SK-N-SH treated with all-trans-retinoic acid at 6 μM for 48 hours (cell line): ENCODE measurements around the gene USP26.

Experiments
- ATAC-seq: fragments of 200-7000 bp; cut with Tn5 transposase; 3 replicates; pipeline ENCODE4 v1.9.1; 2020; ENCODE audit warnings: mild to moderate bottlenecking, moderate library complexity
- BACH2 ChIP-seq: fragments of 250-450 bp; sonication (Bioruptor Pico); IDR thresholded peaks from 2 replicates; pipeline ENCODE4 v1.9.0; 2021; ENCODE audit warnings: mild to moderate bottlenecking, borderline replicate concordance
- CSDC2 ChIP-seq: fragments of 250-450 bp; sonication (Bioruptor Pico); IDR thresholded peaks from 2 replicates; pipeline ENCODE4 v1.5.0; 2020; ENCODE audit warnings: mild to moderate bottlenecking, moderate library complexity
- ESRRG ChIP-seq: fragments of 250-450 bp; sonication (Bioruptor Pico); IDR thresholded peaks from 2 replicates; pipeline ENCODE4 v1.6.1; 2021; ENCODE audit warnings: mild to moderate bottlenecking
- GLIS3 ChIP-seq: fragments of 250-450 bp; sonication (Bioruptor Pico); IDR thresholded peaks from 2 replicates; pipeline ENCODE4 v1.5.0; 2020; ENCODE audit warnings: mild to moderate bottlenecking, moderate library complexity
- ISL1 ChIP-seq: fragments of 250-450 bp; sonication (Bioruptor Pico); IDR thresholded peaks from 2 replicates; pipeline ENCODE4 v2.1.2; 2022; ENCODE audit warnings: mild to moderate bottlenecking, moderate library complexity
- OSR1 ChIP-seq: fragments of 250-450 bp; sonication (Bioruptor Pico); IDR thresholded peaks from 2 replicates; pipeline ENCODE4 v1.8.0; 2022; ENCODE audit warnings: moderate library complexity, mild to moderate bottlenecking, inconsistent platforms
- RARB ChIP-seq: fragments of 250-450 bp; sonication (Bioruptor Pico); IDR thresholded peaks from 2 replicates; pipeline ENCODE4 v1.8.0; 2021; ENCODE audit warnings: mild to moderate bottlenecking, moderate library complexity
- SNAI2 ChIP-seq: fragments of 250-450 bp; sonication (Bioruptor Pico); IDR thresholded peaks from 2 replicates; pipeline ENCODE4 v1.5.0; 2020; ENCODE audit warnings: mild to moderate bottlenecking, moderate library complexity
- TCF4 ChIP-seq: fragments of 250-450 bp; sonication (Bioruptor Pico); IDR thresholded peaks from 2 replicates; pipeline ENCODE4 v1.8.0; 2021; ENCODE audit warnings: mild to moderate bottlenecking, moderate library complexity, borderline replicate concordance
- TOX ChIP-seq: fragments of 250-450 bp; sonication (Bioruptor Pico); IDR thresholded peaks from 2 replicates; pipeline ENCODE4 v1.8.0; 2021; ENCODE audit warnings: mild to moderate bottlenecking, moderate library complexity, borderline replicate concordance
- ZFP3 ChIP-seq: fragments of 250-450 bp; sonication (Bioruptor Pico); IDR thresholded peaks from 2 replicates; pipeline ENCODE4 v1.5.0; 2020; ENCODE audit warnings: mild to moderate bottlenecking, moderate library complexity
- ZFP30 ChIP-seq: fragments of 450-650 bp; formaldehyde crosslinking; IDR thresholded peaks from 2 replicates; pipeline ENCODE4 v1.5.0; 2022; ENCODE audit warnings: mild to moderate bottlenecking, moderate library complexity
- ZNF565 ChIP-seq: fragments of 450-650 bp; formaldehyde crosslinking; conservative IDR thresholded peaks from 2 replicates; pipeline ENCODE4 v1.5.0; 2020; ENCODE audit warnings: low read depth, mild to moderate bottlenecking, moderate library complexity
- ZNF70 ChIP-seq: fragments of 450-650 bp; formaldehyde crosslinking; IDR thresholded peaks from 2 replicates; pipeline ENCODE4 v1.5.0; 2020; ENCODE audit warnings: mild to moderate bottlenecking, moderate library complexity
- ZNF8 ChIP-seq: fragments of 450-650 bp; formaldehyde crosslinking; IDR thresholded peaks from 2 replicates; pipeline ENCODE4 v1.5.0; 2020; ENCODE audit warnings: mild to moderate bottlenecking, moderate library complexity
- TF ChIP-seq, protein P1 (sequence below): fragments of 250-450 bp; sonication (Bioruptor Pico); IDR thresholded peaks from 2 replicates; pipeline ENCODE4 v1.5.1; 2021; ENCODE audit warnings: mild to moderate bottlenecking, moderate library complexity
- TF ChIP-seq, protein P2 (sequence below): fragments of 250-450 bp; sonication (Bioruptor Pico); IDR thresholded peaks from 2 replicates; pipeline ENCODE4 v1.8.0; 2021; ENCODE audit warnings: low read depth, mild to moderate bottlenecking, moderate library complexity, borderline replicate concordance
- TF ChIP-seq, protein P3 (sequence below): fragments of 250-450 bp; sonication (Bioruptor Pico); IDR thresholded peaks from 2 replicates; pipeline ENCODE4 v1.8.0; 2020; ENCODE audit warnings: mild to moderate bottlenecking, moderate library complexity, borderline replicate concordance
- TF ChIP-seq, protein P4 (sequence below): fragments of 250-450 bp; sonication (Bioruptor Pico); IDR thresholded peaks from 2 replicates; pipeline ENCODE4 v1.5.1; 2020; ENCODE audit warnings: low read depth, mild to moderate bottlenecking, moderate library complexity
- TF ChIP-seq, protein P5 (sequence below): fragments of 250-450 bp; sonication (Bioruptor Pico); IDR thresholded peaks from 2 replicates; pipeline ENCODE4 v1.5.0; 2020; ENCODE audit warnings: mild to moderate bottlenecking, moderate library complexity

The USP26 gene

DNA sequence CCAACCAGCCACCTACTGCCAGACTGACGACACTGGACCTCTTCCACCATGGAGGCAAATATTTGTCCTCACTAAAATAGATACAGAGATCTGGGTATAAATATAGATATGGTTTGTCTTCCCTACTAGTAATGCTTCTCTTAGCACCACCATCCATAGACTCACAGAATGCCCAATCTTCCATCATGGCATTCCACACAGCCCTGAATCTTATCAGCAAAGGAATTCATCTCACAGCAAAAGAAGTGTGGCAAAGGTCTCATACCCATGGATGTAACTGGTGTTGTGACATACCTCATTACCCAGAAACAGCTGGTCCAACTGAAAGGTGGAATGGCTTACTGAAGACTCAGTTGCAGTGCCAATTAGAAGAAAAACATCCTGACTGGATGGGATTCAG is 91.3 kb downstream of the USP26 start:
- ATAC-seq: no peak
- no peak for TF ChIP-seq TOX
- no peak for TF ChIP-seq ZNF8 (CRISPR knock-in tag)
- TF ChIP-seq, protein P1, sequence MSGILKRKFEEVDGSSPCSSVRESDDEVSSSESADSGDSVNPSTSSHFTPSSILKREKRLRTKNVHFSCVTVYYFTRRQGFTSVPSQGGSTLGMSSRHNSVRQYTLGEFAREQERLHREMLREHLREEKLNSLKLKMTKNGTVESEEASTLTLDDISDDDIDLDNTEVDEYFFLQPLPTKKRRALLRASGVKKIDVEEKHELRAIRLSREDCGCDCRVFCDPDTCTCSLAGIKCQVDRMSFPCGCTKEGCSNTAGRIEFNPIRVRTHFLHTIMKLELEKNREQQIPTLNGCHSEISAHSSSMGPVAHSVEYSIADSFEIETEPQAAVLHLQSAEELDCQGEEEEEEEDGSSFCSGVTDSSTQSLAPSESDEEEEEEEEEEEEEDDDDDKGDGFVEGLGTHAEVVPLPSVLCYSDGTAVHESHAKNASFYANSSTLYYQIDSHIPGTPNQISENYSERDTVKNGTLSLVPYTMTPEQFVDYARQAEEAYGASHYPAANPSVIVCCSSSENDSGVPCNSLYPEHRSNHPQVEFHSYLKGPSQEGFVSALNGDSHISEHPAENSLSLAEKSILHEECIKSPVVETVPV: no peak
- TF ChIP-seq, protein P2, sequence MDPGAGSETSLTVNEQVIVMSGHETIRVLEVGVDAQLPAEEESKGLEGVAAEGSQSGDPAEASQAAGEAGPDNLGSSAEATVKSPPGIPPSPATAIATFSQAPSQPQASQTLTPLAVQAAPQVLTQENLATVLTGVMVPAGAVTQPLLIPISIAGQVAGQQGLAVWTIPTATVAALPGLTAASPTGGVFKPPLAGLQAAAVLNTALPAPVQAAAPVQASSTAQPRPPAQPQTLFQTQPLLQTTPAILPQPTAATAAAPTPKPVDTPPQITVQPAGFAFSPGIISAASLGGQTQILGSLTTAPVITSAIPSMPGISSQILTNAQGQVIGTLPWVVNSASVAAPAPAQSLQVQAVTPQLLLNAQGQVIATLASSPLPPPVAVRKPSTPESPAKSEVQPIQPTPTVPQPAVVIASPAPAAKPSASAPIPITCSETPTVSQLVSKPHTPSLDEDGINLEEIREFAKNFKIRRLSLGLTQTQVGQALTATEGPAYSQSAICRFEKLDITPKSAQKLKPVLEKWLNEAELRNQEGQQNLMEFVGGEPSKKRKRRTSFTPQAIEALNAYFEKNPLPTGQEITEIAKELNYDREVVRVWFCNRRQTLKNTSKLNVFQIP (CRISPR knock-in tag): no peak
- TF ChIP-seq, protein P3, sequence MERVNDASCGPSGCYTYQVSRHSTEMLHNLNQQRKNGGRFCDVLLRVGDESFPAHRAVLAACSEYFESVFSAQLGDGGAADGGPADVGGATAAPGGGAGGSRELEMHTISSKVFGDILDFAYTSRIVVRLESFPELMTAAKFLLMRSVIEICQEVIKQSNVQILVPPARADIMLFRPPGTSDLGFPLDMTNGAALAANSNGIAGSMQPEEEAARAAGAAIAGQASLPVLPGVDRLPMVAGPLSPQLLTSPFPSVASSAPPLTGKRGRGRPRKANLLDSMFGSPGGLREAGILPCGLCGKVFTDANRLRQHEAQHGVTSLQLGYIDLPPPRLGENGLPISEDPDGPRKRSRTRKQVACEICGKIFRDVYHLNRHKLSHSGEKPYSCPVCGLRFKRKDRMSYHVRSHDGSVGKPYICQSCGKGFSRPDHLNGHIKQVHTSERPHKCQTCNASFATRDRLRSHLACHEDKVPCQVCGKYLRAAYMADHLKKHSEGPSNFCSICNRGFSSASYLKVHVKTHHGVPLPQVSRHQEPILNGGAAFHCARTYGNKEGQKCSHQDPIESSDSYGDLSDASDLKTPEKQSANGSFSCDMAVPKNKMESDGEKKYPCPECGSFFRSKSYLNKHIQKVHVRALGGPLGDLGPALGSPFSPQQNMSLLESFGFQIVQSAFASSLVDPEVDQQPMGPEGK (CRISPR knock-in tag): no peak
- TF ChIP-seq, protein P4, sequence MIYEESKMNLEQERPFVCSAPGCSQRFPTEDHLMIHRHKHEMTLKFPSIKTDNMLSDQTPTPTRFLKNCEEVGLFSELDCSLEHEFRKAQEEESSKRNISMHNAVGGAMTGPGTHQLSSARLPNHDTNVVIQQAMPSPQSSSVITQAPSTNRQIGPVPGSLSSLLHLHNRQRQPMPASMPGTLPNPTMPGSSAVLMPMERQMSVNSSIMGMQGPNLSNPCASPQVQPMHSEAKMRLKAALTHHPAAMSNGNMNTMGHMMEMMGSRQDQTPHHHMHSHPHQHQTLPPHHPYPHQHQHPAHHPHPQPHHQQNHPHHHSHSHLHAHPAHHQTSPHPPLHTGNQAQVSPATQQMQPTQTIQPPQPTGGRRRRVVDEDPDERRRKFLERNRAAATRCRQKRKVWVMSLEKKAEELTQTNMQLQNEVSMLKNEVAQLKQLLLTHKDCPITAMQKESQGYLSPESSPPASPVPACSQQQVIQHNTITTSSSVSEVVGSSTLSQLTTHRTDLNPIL (CRISPR knock-in tag): no peak
- TF ChIP-seq ISL1 (CRISPR knock-in tag): no peak
- TF ChIP-seq, all 23 proteins: peak for 0

DNA sequence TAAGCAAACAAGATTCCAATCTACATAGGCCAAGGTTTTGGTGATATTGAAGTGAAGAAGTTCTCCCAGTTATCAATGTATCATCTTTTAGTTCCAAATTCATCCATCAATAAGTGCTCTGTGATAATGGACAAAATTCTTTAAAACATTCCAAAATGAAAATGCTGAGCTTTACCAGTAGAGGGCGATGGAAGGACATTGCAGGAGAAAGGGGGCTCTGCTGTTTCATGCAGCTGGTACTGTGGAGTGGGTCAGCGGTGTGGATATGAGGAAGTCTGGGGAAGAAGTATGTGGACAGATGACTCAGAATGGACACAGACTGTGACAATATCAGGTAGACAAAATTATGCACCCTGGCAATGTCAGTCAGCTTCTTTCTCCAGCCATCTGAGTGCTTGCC is 91.9 kb downstream of the USP26 start:
- ATAC-seq: no peak
- TF ChIP-seq ZNF70 (CRISPR knock-in tag) (no peak), RARB (CRISPR knock-in tag) (no peak), ZFP30 (CRISPR knock-in tag) (no peak), ZNF8 (CRISPR knock-in tag) (no peak), ISL1 (CRISPR knock-in tag) (no peak), TOX (no peak), BACH2 (no peak), CSDC2 (no peak), ESRRG (CRISPR knock-in tag) (no peak)
- TF ChIP-seq, protein P1: no peak

DNA sequence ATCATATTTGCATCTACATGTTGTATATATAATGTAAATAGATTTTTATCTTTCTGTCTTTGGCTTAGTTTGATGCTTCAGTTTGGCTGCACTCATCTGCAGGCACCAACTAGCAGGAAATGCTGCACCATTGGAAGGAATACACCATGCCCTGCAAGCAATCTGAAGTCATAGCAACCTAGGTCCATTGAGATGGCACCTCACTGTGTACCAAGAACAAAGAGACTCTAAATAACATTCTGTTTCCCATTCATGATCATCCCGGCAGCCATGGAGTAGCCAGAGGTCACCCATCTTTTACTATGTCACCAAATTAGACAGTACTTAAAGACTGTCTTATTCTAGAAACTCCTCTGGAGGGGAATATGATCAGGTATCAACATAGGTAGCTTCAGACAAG is 97.7 kb downstream of the USP26 start:
- ATAC-seq: no peak
- TF ChIP-seq ESRRG (CRISPR knock-in tag): no peak
- TF ChIP-seq, protein P3 (CRISPR knock-in tag): no peak

DNA sequence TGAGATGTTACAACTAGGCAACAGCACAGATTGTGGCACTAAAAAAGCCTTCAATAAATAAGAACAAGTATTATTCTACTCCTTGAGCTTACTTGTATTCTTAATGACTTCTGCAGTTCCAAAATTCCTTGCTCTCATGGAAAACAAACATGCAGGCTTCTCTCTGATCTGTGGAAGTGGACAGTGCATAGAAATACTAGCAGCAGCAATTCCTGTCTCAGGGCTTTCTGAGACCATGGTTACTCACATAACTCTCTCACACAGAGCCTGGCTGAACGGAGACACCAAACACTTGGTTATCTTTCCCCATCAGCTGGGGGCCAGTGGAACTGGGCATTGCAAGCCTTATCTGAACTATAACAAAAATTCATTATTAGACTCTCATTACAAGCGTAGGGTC is 106.1 kb downstream of the USP26 start:
- no peak for ATAC-seq
- TF ChIP-seq ESRRG (CRISPR knock-in tag) (no peak), OSR1 (CRISPR knock-in tag) (no peak), GLIS3 (no peak), ZNF565 (no peak), ISL1 (CRISPR knock-in tag) (no peak), ZFP3 (CRISPR knock-in tag) (no peak), SNAI2 (CRISPR knock-in tag) (no peak), TCF4 (CRISPR knock-in tag) (no peak), BACH2 (no peak), ZNF70 (CRISPR knock-in tag) (no peak), RARB (CRISPR knock-in tag) (no peak)
- TF ChIP-seq, protein P4 (CRISPR knock-in tag): no peak
- TF ChIP-seq, protein P3 (CRISPR knock-in tag): no peak
- TF ChIP-seq, protein P5, sequence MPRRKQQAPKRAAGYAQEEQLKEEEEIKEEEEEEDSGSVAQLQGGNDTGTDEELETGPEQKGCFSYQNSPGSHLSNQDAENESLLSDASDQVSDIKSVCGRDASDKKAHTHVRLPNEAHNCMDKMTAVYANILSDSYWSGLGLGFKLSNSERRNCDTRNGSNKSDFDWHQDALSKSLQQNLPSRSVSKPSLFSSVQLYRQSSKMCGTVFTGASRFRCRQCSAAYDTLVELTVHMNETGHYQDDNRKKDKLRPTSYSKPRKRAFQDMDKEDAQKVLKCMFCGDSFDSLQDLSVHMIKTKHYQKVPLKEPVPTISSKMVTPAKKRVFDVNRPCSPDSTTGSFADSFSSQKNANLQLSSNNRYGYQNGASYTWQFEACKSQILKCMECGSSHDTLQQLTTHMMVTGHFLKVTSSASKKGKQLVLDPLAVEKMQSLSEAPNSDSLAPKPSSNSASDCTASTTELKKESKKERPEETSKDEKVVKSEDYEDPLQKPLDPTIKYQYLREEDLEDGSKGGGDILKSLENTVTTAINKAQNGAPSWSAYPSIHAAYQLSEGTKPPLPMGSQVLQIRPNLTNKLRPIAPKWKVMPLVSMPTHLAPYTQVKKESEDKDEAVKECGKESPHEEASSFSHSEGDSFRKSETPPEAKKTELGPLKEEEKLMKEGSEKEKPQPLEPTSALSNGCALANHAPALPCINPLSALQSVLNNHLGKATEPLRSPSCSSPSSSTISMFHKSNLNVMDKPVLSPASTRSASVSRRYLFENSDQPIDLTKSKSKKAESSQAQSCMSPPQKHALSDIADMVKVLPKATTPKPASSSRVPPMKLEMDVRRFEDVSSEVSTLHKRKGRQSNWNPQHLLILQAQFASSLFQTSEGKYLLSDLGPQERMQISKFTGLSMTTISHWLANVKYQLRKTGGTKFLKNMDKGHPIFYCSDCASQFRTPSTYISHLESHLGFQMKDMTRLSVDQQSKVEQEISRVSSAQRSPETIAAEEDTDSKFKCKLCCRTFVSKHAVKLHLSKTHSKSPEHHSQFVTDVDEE (CRISPR knock-in tag): no peak
